Stimulated activated naive CD4-positive, alpha-beta T cell (primary cell): Measurements from ENCODE around the gene AKT3.
"Not testable (repeated sequence)": the region's sequence is repeated elsewhere in the genome, so short reads cannot be mapped to it uniquely, and the experiment has no call there.

Experiments used
- DNase-seq, 6 experiments: peaks; one replicate each; lab custom pipeline; 2025; lab: John Stamatoyannopoulos, UW

The AKT3 gene

DNA sequence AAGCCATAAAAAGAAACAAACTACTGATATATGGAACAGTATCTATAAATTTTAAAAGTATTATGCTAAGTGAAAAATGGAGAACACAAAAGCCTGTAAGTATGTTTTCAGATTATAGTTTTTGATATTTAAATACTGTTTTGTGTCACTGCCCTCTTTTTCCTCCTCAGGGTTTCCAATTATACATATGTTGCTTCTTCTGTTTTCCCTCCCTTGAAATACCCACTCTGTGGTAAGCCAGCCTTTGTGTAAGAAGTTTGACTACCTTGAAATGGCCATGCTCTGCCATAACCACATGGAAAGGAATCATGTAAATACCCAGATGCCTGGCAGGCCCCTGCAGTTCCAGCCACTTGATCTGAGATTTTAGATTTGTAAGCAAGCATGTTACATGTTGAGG, 248.3 kb downstream of the AKT3 start:
- no peak for DNase-seq

DNA sequence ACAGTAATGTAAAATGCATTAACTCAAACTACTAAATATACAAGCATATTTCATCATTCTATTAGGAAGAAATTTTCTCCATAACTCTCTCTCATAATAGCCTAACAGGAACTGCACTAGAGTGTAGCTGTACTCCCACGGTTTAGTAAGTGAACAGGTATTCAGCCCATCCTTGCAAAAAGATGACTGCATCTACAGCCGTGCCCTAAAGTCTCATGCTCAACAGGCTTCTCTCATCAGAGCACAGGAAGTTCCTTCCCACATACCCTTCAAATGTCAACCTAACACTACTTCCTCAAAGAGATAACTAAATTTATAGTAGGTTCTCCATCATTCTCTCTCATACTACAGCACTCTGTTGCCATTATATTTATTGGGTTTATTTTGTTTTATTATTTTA, 251.6 kb downstream of the AKT3 start:
- peak in 2 of 6 experiments; percentile 26 to 30 for DNase-seq

DNA sequence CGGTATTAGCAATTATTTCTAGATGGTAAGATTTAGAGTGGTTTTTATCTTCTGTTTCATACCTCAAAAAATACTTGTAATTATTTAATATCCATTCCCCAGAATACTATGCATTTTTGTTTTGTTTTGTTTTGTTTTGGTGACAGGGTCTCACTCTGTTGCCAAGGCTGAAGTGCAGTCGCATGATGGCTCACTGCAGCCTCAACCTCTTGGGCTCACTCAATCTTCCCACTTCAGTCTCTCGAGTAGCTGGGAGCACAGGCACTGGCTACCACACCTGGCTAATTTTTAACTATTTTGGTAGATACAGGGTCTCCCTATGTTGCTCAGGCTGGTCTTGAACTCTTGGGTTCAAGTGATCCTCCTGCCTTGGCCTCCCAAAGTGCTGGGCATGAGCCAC, 252.7 kb downstream of the AKT3 start:
- no peak for DNase-seq

DNA sequence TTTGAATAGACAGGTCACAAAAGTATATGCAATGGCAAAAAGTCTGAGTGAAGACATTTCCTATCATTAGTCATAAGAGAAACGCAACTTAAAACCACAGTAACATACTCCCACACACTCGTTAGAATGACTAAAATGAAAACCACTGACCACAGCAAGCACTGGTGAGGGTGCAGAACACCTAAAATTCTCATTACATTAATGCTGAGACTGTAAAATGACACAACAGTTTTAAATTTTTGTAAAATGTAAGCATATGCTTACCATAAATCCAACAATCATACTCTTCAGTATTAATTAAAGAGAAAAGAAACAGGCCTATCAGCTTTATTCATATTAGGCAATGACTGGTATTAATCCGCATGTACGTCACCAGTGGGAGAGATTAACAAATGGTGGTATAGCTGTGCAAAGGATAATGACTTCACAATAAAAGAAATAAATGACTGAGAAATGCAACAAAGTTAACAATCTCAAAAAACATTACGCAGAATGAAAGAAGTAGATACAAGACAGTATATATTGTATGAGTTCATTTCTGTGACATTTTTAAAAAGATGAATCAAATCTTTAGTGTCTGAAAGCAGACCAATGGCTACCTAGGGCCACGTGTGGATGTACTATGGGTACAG, 253.5 kb downstream of the AKT3 start:
- DNase-seq, result no peak

DNA sequence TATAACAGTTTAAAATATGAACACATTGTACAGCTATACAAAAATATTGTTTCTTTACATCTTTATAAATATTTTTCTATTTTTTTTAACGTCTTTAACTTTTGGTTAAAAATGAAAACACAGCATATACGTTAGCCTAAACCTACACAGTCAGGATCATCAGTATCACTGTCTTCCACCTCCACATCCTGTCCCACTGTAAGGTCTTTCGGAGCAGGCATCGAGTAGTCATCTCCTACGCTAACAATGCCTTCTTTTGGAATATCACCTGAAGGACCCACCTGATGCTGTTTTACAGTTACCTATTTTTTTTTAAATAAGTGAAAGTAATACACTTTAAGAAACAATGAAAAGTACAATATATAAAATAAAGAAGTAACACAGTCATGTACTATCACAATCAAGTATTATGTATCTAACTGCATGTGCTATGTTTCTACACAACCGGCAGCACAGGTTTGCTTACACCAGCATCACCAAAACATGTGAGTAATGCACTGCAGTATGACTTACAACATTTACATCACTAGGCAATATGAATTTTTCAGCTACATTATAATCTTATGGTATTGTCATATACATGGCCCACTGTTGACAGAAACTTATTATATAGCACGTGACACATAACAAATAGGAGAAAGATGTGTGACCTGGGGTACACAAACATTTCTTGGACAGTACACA, 254.4 kb downstream of the AKT3 start:
- no peak for DNase-seq

DNA sequence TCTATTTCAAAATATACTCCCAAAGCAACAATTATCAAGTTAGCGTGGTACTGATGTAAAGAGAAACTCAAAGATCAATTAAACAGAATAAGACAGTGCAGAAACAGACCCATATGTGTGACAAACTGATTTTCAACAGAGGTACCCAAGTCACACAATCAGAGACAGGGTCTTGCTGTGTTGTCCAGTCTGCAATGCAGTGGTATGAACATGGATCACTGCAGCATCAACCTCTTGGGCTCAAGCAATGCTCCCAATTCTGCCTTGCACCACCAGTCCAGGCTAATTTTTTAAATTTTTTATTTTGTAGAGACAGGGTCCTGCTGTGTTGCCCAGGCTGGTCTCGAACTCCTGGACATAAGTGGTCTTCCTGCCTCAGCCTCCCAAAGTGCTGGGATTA, 255.6 kb downstream of the AKT3 start:
- no peak for DNase-seq

DNA sequence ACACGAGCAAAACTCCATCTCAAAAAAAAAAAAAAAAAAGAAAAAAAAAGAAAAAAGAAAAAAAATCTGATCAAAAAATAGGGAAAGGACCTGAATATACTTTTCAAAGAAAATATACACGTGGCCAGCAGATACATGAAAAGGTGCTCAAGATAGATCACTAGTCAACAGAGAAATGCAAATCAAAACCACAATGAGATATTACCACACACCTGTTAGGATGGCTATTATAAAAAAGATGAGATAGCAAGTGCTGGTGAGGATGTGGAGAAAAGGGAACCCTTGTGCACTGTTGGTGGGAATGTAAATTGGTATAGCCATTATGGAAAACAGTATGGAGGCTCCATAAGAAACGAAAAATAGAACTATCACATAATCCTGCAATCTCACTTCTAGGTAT, 260.8 kb downstream of the AKT3 start:
- not testable (repeated sequence) for DNase-seq

DNA sequence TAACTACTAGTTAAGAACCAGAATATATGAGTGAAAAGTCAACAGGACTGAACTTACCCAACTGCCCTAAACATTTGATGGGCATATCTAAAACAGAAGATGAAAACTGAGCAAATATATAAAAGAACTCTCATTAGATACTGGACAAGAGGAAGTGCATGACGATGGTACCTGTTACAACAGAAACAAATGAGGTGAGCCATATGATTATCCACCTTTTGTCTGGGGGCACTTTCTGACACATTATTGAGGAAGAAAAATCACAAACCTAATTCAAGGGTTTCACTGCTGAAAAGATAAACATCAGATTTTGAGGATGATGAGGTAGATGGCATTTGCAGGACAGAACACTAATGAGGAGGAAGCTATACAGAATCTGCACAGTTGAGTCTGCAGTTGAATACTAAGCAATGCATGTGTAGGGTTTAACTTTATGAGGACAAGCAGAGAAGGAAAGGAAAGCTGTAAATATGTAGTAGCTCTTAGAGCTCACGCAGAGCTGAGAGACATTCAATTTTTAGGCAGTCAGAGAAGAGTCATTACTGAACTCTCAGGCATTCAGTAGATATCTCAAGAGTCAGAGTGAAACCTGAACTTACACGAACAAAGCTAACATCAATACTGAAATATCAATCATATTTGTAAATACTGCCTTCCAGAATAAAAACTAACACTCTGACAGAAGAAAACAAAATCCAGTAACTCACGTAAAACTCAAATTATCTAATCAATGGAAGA, 262.1 kb downstream of the AKT3 start:
- no peak for DNase-seq

DNA sequence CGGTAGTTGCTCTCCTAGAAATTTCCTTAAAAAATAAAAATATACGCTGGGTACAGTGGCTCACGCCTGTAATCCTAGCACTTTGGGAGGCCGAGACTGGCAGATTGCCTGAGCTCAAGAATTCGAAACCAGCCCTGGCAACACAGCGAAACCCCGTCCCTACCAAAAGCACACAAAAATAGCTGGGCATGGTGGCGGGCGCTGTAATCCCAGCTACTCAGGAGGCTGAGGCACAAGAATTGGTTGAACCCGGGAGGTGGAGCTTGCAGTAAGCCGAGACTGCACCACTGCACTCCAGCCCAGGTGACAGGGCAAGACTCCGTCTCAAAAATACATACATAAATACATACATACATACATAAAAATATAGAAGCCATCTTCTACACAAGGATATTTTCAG, 262.8 kb downstream of the AKT3 start:
- DNase-seq, result no peak

DNA sequence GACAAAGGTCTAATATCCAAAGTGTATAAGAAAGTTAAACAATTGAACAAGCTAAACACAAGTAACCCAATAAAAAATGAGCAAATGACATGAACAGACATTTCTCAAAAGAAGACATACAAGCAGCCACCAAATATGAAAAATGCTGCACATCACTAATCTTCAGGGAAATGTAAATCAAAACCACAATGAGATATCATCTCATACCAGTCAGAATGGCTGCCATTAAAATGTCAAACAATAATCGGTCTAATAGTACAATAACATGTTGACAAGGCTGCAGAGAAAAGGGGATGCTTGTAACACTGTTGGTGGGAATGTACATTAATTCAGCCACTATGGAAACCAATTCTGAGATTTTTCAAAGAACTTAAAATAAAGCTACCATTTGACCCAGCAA, 264.1 kb downstream of the AKT3 start:
- DNase-seq, result no peak

DNA sequence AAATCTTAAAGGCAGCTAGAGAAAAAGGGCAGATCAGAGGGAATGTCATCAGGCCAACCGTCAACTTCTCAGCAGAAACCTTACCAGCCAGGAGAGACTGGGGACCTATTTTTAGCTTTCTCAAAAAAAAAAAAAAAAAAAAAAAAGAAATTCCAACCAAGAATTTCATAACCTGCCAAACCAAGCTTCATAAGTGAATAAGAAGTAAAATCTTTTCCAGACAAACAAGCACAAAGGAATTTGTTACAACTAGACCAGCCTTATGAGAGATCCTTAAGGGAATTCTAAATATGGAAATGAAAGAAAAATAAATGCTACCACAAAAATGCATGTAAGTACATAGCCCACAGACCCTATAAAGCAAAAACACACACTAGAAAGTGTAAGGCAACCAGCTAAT, 267.7 kb downstream of the AKT3 start:
- DNase-seq, result no peak

DNA sequence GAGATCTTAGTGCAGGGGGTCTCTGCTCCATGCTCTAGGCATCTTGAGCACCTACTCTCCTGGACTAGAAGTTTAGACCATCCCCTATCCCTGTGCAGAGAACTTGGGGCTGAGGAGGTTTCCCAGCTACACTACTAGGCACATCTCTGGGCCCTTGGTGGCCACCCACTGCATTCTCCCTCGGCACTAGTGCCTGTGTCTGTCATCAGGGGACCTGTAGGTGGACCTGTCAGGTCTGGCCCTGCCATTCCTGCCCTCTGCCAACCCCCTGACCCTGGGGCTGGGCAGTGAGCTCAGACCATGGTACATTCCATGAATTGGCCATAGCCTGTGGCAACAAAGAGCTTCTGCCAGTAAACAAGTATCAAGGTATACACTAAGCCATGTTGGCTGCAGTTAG, 269.1 kb downstream of the AKT3 start:
- DNase-seq, result no peak

DNA sequence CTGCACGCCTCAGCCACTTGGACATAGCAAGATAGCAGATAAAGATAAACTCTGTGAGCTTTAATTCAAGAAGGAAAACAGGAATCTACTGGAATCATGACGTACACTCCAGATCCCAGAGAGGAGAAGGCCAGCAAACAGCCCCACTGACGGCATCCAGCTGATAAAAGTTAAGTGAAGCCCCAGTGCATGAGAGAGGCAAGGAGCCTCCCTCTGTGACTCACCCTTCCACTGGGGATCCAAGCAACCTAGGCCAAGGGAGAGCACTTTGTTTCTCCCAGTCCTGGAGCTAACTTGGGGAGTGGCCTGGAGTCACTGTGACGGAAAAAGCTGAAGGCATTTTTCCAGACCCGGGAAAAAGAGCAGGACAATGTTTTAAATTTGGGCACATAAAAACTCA, 270.0 kb downstream of the AKT3 start:
- no peak for DNase-seq

DNA sequence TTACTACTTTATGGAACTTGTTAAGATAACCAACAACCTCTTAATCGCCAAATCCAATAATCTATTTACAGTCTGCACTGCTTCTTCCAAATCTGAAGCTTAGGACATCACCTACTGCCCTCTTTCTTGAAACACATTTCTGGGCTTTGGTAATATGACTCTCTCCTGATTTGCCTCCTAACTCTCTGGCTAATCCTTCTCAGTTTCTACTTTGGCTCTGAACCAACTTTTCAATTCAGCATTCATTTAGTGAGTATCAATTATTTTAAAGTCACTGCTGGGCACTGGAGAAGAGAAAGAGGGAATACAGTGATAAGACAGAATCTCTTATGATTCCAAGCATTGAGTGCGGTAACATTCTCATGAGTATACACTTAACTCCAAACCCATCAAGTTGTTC, 275.0 kb downstream of the AKT3 start:
- no peak for DNase-seq

DNA sequence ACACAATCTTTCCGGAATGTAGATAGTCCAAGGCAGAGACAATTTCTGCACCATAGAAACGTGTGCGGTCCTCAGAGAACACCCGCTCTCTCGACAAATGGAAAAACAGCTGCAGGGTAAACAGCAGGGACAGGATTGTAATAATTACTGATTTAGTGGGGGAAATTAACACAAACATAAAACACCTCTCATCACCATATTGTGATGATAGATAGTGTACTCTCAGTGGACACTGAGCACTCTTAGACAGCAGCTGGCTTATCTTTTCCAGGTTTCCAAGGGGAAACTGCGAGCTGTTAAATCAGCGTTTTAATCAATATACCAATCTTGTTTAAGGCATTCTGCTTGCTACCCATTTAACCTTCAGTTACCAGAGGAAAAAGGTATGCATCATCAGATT, 277.1 kb downstream of the AKT3 start:
- no peak for DNase-seq

DNA sequence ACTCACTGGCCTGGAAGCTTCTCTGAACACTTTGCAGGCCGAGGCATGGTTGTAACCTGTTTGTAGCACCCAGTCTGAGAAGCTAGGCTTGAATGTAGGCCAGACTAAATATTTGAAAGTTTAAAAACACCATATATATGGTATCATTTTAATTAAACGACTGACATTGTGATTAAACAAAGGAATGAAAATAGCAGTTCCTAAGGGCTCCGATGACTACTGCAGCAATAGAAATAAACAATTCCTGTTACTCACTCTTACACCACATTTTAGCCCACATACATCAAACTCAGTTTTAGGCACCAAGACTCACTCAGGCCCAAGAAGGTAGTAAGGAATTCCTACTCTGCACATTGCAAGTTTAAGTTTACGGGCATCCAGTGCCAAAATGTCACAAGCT, 281.2 kb downstream of the AKT3 start:
- no peak for DNase-seq

DNA sequence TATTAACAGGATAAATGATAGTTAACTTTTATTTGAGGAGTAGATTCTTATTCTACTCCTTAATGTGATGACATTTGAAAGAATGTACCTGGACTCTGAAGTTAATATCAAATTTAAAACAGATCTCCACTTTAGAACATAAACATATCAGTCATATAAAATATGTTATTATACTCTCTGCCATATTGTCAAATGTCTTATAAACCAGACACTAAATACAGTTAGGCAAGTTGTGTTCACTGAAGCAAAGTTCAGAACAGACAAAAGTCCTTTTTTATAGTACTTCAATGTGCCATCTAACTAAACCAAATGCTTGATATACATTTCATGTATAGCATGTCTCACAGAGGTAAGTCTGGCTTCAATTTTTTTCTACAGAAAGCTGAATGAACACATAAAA, 285.2 kb downstream of the AKT3 start:
- DNase-seq, result no peak

DNA sequence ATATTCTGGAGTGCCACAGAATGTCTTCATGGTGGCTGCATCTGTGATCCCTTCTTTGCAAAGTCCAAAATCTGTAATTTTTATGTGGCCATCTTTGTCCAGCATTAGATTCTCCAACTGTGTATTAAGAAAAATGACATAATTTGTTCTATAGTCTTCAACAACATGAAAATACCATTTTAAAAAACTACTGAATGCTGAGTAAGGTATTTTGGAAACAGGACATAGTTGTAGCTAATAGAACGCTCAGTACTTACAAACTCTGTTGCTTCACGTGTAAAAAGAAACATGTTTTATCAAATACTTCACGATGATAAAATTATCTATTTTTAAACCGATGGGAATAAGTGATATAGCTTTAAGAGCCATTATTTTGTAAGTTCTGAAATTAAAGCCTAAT, 286.3 kb downstream of the AKT3 start:
- DNase-seq, result no peak

DNA sequence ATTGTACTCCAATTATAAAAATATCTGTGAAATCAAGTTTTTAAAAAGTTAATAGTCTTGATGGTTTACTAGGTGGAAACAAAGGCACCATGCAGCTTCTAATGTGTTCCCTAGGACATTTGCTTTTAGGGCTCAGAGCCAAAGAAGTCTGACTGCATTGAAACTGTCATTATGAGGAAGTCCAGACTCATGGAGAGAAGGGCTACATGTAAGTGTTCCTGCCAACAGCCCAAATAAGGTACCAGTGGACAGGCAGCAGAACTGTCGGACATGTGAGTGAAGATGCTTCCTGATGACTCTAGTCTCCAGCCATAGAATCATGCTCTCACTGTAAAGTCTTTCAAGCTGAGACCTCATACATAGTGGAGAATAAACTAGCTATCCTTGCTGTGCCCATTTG, 287.6 kb downstream of the AKT3 start:
- no peak for DNase-seq

DNA sequence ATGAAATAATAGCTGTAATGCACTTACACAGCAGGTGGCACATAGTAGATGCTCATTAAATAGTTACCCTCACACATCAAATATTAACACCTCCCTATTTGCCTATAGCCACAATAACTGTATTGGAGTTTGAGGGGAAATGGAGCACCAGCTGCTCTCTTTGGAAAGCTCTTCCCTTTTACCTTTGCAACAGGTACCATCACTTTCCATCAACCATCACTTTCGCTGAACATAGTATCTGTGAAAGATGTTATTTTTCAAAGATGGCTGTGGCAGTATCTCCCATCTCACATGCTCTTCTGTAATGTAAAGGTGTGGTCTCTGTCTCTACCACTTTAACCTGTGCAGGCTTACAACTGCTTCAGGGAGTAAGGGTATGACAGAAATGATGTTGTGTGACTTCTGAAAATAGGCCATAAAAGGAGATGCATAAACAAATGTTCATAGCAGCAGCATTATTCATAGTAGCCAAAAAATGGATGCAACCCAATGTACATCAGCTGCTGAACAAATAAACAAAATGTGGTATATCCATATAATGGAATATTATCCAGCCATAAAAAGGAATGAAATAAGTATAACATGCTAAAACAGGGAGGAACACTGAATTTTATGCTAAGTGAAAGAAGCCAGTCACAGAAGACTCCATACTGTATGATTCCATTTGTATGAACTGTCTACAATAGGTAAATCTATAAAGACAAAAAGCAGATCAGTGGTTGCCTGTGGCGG, 288.3 kb downstream of the AKT3 start:
- no peak for DNase-seq

DNA sequence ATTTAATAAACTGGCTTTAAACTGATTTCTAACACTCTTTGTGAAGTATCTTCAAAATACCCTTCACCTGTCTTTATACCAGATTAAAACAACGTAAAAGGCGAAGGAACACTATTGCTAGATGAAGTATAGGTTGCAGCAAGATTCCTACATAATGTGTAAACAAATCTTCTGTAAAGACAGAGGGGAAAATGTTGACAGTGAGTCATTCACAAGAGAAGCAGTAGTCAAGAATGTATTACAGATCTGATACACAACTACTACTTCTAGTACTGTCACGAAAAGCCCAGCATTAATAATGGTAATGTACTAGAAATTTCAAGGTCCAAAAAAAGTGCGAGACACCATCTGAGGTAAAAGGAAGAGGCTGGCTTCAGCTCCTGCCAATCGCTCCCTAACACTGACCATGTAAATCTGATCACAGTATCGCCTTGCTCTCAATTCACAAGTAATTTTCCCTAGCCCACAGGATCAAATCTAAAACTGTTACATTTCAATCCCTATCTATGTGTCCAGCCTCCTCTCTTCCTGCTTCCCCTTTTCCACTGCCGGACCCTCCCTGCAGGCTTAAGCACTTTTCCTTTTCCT, 290.4 kb downstream of the AKT3 start:
- DNase-seq, result no peak

DNA sequence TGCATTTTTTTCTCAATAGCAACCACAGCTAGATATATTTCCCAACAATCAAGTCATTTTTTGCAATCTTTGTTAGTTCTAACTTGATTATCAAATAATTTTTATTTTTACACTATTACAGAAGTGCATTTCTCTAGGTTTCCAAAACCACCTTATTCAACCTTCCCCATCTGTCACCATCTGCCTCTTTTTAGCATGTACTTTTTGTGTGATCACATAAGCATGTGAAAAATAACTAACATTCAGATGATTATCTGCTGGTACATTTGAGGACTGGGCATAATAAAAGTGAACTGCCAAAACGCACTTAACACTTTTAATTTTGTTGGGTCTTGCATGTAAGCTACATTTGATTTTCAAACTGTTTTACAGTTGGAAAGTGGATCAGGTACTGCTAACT, 291.5 kb downstream of the AKT3 start:
- no peak for DNase-seq
